ENCODE data around the gene ARL4C.
A peak's percentile ranks its signal among the peaks of the same experiment; 100 is the strongest.

Gene ARL4C

GRCh38 chr2:234500394-234501006 lies 3.6 kb upstream of the ARL4C start:
- peak; percentile 68 for DNase-seq (ENCODE audit: low read depth)

DNA sequence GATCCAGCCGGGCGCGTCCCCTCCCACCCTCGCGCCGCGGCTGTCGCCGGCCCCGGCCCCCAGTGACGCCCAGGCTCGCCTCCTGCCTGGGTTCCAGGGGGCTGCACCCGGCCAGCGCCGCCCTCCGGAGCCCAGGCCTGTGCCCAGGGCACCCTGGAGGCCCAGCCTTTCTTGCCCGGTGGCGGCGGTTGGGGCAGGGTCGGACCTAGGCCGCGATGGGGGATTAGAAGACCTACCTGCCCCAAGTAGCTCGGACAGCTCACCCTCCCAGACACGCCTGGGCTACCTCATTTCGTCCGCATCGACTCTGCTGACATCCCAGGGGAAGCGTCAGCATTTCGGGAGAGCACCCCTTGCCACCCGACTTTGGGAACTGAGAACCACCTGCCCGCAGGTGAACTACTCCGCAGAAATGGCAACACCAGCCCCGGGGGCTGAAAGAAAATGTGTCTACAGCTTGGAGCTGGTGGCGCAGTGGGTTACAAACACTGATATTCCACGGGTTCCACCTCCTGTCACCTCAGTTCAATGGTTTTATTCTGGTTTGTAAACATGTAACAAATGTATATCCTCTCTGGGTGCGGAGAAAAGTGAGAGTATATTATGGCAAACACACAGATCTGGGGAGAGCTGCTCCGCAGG lies 834 bp upstream of the ARL4C start:
- DNase-seq (ENCODE audit: low read depth), result no peak

DNA sequence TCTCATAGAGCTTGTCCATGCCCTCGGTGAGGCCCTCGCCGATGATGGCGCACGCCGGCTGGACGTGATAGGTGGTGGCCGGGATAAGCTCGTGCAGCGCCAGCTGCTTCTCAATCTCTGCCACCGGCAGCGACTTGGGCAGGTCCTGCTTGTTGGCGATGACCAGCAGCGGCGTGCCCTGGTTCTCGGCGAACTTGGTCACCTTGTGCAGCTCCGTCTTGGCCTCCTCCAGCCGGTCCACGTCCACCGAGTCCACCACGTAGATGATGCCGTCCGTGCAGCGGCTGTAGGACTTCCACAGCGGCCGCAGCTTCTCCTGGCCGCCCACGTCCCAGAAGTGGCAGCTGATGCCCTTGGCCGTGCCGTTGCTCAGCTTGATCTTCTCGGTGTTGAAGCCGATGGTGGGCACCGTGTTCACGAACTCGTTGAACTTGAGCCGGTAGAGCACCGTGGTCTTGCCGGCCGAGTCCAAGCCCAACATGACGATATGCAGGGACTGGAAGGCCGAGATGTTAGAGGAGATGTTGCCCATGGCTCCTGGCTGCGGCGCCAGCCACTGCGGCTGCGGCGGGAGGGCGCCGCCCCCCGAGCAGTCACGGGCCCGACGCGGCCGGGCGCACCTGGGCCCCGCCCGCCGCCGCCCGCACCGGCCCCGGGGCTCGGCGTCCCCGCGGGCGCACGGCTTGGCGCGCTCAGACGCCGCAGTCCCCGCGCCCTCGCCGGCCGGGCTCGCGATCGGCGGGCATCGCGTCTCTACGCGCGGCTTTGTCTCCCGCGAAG lies 636 bp downstream of the ARL4C start:
- no peak for DNase-seq (ENCODE audit: low read depth)

- DNase-seq (ENCODE audit: low read depth), result no peak
Observed at GRCh38 chr2:234495251-234496054, 1.4 kb downstream of the ARL4C start.

DNA sequence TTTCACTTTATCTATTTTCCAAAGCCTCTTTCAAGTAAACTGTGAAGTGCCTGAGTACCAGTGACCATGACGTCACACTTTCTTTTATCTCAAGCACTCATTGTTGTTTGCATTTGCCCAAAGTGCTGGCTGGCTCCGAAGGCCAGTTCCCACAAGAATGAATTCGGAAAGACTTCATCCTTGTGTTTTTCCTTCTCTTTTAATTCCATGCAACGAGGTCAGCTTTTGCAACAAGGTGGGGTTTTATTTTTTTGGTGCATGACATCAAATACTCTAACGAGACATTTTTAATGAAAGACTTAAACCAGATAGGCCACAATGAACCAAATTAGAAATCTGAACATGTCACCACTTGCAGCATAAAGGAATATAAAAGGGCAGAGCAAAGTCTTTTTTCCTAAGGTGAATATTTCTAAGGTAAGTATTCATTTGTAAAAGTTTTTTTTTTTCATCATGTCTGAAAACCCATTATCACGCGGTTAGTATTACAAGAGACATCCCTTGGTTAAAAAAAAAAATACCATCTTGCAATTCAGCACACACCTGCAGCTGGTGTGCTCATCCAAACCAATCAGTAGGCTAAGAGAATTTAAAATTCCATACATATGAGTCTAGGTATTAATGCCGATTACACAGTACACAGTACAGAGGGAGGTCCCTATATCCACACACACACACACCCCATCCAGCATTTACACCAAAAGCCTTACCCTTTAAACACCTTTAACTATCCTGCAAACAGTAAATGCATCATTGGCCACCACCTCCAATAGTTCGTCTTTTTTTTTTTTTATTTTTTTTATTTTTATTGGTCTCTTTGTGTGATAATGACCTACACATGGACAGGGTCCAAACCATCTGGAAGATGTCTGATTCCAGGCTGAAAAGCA lies 2.3 kb downstream of the ARL4C start:
- DNase-seq (ENCODE audit: low read depth), result no peak

DNA sequence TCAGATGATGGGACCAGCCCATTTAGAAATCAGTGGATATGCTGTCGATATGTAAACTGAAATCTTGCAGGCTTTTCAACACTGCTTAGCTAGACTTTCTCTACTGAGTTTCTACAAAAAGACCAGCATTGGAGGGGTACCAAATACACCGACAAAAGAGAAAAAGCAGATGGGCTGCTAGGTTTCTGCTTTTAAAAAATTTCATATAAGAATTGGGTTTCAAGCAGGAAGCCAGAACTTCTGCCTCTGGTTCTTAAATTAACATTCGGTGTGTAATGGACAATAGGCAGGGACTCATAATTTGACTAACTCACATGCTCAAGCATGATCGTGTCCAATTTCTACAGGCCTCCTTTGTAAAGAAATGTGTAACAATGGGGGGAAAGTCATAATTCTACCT lies 3.1 kb downstream of the ARL4C start:
- no peak for DNase-seq (ENCODE audit: low read depth)

- DNase-seq (ENCODE audit: low read depth), result no peak
Observed at GRCh38 chr2:234492717-234493485, 4.0 kb downstream of the ARL4C start.

DNA sequence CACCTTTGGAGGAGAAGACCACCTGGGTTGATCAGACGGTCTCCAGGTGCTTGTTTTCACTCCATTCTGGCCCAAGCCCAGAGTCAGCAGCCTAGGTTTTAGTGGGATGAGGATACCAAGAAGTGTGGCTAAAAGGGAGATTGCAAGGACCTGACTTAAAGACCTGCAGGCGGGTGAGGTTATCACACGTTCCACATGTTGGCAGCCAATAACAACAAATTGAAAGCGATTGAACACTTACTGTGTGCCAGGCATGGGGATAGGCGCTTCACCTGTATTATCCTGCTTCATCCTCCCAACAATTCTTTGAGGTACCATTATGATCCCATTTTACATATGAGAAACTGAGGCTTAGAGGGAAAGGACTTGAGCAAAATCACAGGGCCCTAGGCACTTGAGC lies 5.0 kb downstream of the ARL4C start:
- DNase-seq (ENCODE audit: low read depth), result no peak

- no peak for DNase-seq (ENCODE audit: low read depth)
Observed at GRCh38 chr2:234491281-234491680, 5.6 kb downstream of the ARL4C start.

- no peak for DNase-seq (ENCODE audit: low read depth)
Observed at GRCh38 chr2:234490271-234491091, 6.4 kb downstream of the ARL4C start.

- peak; percentile 52 for DNase-seq (ENCODE audit: low read depth)
Observed at GRCh38 chr2:234488913-234489451, 7.9 kb downstream of the ARL4C start.

- no peak for DNase-seq (ENCODE audit: low read depth)
Observed at GRCh38 chr2:234488486-234488885, 8.4 kb downstream of the ARL4C start.

- DNase-seq (ENCODE audit: low read depth), result no peak
Observed at GRCh38 chr2:234487356-234487755, 9.5 kb downstream of the ARL4C start.

- peak; percentile 62 for DNase-seq (ENCODE audit: low read depth)
Observed at GRCh38 chr2:234483568-234484251, 13.2 kb downstream of the ARL4C start.

DNA sequence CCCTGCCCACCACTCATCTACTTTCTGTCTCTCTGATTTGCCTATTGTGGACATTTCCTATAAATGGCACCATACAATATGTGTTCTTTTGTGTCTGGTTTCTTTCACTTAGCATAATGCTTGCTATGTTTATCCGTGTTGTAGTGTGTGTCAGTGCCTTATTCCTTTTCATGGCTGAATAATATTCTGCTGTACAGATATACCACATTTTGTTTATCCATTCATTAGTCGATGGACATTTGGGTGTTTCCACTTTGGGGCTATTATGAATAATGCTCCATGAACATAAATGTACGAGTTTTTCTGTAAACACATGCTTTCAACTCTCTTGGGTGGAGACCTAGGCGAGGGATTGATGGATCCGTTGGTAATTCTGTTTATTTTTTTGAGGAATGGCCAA lies 15.6 kb downstream of the ARL4C start:
- DNase-seq (ENCODE audit: low read depth), result no peak

DNA sequence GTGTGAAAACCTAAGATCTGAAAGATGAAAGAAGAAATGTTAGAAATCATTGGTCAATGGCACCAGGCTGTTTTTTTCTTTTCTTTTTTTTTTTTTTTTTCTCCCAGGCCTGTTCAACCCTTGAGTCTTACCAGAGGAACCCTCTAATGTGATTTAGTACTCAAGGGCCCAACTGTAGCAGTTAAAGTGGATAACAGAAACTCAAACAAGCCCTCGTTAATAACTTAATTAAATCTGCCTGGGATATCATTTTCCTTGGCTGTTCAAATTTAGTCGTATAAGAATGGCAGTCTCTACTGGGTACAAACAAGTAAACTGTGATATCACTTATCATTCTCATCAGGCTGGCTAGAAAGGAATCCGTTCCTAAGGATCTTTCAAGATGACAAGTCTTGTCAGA lies 16.5 kb downstream of the ARL4C start:
- no peak for DNase-seq (ENCODE audit: low read depth)

GRCh38 chr2:234479465-234479864 lies 17.4 kb downstream of the ARL4C start:
- DNase-seq (ENCODE audit: low read depth), result no peak

DNA sequence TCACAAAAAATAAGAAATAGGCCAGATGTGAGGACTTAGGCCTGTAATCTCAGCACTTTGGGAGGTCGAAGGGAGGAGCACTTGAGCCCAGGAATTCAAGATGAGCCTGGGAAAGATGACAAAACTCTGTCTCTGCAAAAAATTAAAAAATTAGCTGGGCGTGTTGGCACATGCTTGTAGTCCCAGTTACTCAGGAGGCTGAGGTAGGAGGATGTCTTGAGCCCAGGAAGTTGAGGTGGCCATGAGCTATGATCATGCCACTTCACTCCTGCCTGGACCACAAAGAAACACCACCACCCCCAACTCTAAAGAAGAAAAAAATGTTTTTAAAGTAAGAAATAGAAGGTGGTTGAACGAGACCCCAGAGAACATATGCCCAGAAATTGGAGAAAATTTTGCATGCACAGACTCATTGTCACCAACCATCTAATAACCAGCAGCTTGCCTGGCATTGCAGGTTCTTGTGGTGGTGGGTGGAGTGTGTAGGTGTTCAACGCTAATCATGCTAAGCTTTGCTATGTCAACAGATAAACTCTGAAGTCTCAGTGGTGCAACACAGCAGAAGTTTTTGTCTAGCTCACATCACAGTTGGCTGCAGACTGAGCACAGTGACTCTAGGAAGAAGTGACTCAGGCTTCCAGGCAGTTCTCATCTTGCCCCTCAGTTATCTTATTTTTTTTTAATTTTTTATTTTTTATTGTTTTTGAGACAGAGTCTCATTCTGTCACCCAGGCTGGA lies 18.6 kb downstream of the ARL4C start:
- no peak for DNase-seq (ENCODE audit: low read depth)
